ENCODE data around the gene EYA2. TPM values are rescaled to one million over a fixed set of nuclear protein-coding genes. Genes with fewer than 3 reads are reported as not detected.

Gene EYA2
- total and polyA plus RNA-seq, 2 donors (not counting 1 experiment from before 2014, with no cell fraction given) = 1.1 to 2.8 TPM

DNA sequence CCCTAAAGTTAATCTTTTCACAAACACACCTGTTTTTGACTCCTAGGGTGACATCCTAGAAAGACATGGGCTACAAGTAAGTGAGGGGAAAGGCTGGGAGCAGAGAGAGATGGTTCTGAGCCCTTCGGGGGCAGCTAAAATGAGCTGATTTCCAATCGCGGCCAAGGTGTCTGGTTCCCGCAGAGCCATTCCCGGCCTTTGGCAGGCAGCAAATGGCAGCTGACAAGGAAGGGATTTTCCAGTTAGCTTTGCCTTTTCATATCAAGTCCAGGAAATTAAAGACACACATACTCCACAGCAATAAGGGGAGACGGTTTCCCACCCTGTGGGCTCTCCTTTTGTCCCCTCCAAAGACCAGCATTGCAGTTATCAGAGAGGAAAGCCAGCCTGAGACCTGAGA is 233.4 kb downstream of the EYA2 start:
- no peak for DNase-seq
- H3K4me1 ChIP-seq (ENCODE audit: control insufficient read depth in 2 of 2, insufficient read depth in 2 of 2, low read length in 2 of 2) = no peaks in the 10 kb centered on the region
- no peaks in the 10 kb centered on the region for H3K36me3 ChIP-seq (replicated peaks in 1 of 2; ENCODE audit: control extremely low read depth in 1 of 2, control insufficient read depth in 1 of 2, extremely low read depth in 1 of 2, insufficient read depth in 2 of 2, low read length in 1 of 2)
- no peak overlapping the region for H3K27ac ChIP-seq (ENCODE audit: low read length in 2 of 2)
- no peak for TF ChIP-seq EZH2 (IDR thresholded peaks at IDR 0.05; ENCODE audit: borderline replicate concordance, insufficient read depth, low read depth, low read length, poor library complexity, severe bottlenecking)
- TF ChIP-seq, protein P1, sequence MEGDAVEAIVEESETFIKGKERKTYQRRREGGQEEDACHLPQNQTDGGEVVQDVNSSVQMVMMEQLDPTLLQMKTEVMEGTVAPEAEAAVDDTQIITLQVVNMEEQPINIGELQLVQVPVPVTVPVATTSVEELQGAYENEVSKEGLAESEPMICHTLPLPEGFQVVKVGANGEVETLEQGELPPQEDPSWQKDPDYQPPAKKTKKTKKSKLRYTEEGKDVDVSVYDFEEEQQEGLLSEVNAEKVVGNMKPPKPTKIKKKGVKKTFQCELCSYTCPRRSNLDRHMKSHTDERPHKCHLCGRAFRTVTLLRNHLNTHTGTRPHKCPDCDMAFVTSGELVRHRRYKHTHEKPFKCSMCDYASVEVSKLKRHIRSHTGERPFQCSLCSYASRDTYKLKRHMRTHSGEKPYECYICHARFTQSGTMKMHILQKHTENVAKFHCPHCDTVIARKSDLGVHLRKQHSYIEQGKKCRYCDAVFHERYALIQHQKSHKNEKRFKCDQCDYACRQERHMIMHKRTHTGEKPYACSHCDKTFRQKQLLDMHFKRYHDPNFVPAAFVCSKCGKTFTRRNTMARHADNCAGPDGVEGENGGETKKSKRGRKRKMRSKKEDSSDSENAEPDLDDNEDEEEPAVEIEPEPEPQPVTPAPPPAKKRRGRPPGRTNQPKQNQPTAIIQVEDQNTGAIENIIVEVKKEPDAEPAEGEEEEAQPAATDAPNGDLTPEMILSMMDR (IDR thresholded peaks at IDR 0.05) = no peak
- H3K4me1 Mint-ChIP-seq = peaks cover 2% of the 10 kb centered on the region
- no peak overlapping the region for H3K4me3 Mint-ChIP-seq
- no peaks in the 10 kb centered on the region for H3K79me2 ChIP-seq (ENCODE audit: control insufficient read depth, insufficient read depth, low read length)
- H3K9me3 ChIP-seq (ENCODE audit: control extremely low read depth in 1 of 3, control insufficient read depth in 2 of 3, insufficient read depth in 1 of 3, low read length in 2 of 3) = no peaks in the 10 kb centered on the region
- 76% methylated on average over 6 of the region's 6 CpGs for WGBS (ENCODE audit: insufficient coverage)
- CTCF ChIA-PET = no interaction called here
- H3K27me3 ChIP-seq (replicated peaks in 1 of 4; ENCODE audit: control extremely low read depth in 1 of 4, control insufficient read depth in 3 of 4, insufficient read depth in 4 of 4, low read length in 3 of 4) = peaks cover 0 to 27% (median 3%) of the 10 kb centered on the region in 4 experiments
- no peak overlapping the region for H3K27ac Mint-ChIP-seq
- POLR2A ChIA-PET = no interaction called here
- H3K9me3 Mint-ChIP-seq (ENCODE audit: insufficient read depth) = no peaks in the 10 kb centered on the region
- ATAC-seq (ENCODE audit: low read depth) = no peak
- intact Hi-C loops (cut with micrococcal nuclease) = no loop called here
- peaks cover 42% of the 10 kb centered on the region for H3K27me3 Mint-ChIP-seq
- no peak overlapping the region for H3K9ac ChIP-seq (ENCODE audit: low read length)
- H2AFZ ChIP-seq (ENCODE audit: insufficient read depth, low read depth, low read length, poor library complexity, severe bottlenecking) = no peak overlapping the region
- no peak overlapping the region for H3K4me3 ChIP-seq (ENCODE audit: control extremely low read depth in 1 of 5, extremely low read depth in 1 of 5, insufficient read depth in 1 of 5, low read depth in 2 of 5, low read length in 4 of 5)
- no peak overlapping the region for H3K4me2 ChIP-seq (replicated peaks; ENCODE audit: low read depth, low read length, poor library complexity, severe bottlenecking)
- no peaks in the 10 kb centered on the region for H4K20me1 ChIP-seq (ENCODE audit: control insufficient read depth, insufficient read depth, low read length, poor library complexity, severe bottlenecking)

DNA sequence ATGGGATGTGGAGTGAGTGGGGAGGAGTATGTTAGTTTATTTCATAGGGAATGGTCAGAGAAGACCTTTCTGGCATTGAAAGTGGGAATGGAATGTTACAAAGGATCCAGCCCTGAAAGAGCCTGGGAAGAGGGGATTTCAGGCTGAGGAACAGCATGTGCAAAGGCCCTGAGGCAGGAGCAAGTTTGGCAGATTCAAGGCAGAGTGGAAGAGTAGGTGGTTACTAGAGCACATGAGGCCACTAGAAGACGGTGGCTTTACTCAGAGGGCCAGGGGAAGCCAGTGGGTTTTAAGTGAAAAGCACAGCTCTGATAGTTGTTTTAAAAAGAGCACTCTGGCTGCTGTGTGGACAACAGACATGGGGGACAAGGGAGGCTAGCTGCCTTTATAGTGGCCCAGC is 234.7 kb downstream of the EYA2 start:
- no peak overlapping the region for H3K9ac ChIP-seq (ENCODE audit: low read length)
- Mint-ChIP-seq H3K27me3 (peaks cover 45% of the 10 kb centered on the region), H3K27ac (no peak overlapping the region), H3K4me3 (no peak overlapping the region), H3K9me3 (ENCODE audit: insufficient read depth) (no peaks in the 10 kb centered on the region), H3K4me1 (peaks cover under 1% of the 10 kb centered on the region)
- no peaks in the 10 kb centered on the region for H3K36me3 ChIP-seq (replicated peaks in 1 of 2; ENCODE audit: control extremely low read depth in 1 of 2, control insufficient read depth in 1 of 2, extremely low read depth in 1 of 2, insufficient read depth in 2 of 2, low read length in 1 of 2)
- no peak overlapping the region for H3K4me3 ChIP-seq (ENCODE audit: control extremely low read depth in 1 of 5, extremely low read depth in 1 of 5, insufficient read depth in 1 of 5, low read depth in 2 of 5, low read length in 4 of 5)
- H2AFZ ChIP-seq (ENCODE audit: insufficient read depth, low read depth, low read length, poor library complexity, severe bottlenecking) = no peak overlapping the region
- no peaks in the 10 kb centered on the region for H4K20me1 ChIP-seq (ENCODE audit: control insufficient read depth, insufficient read depth, low read length, poor library complexity, severe bottlenecking)
- WGBS (ENCODE audit: insufficient coverage) = 93% methylated on average over 1 of the region's 1 CpG
- POLR2A ChIA-PET = no interaction called here
- intact Hi-C loops (cut with micrococcal nuclease) = no loop called here
- CTCF ChIA-PET = no interaction called here
- H3K27ac ChIP-seq (ENCODE audit: low read length in 2 of 2) = no peak overlapping the region
- no peak for TF ChIP-seq EZH2 (IDR thresholded peaks at IDR 0.05; ENCODE audit: borderline replicate concordance, insufficient read depth, low read depth, low read length, poor library complexity, severe bottlenecking)
- TF ChIP-seq, protein P1 (IDR thresholded peaks at IDR 0.05) = no peak
- no peaks in the 10 kb centered on the region for H3K79me2 ChIP-seq (ENCODE audit: control insufficient read depth, insufficient read depth, low read length)
- no peak overlapping the region for H3K4me2 ChIP-seq (replicated peaks; ENCODE audit: low read depth, low read length, poor library complexity, severe bottlenecking)
- H3K9me3 ChIP-seq (ENCODE audit: control extremely low read depth in 1 of 3, control insufficient read depth in 2 of 3, insufficient read depth in 1 of 3, low read length in 2 of 3) = no peaks in the 10 kb centered on the region
- H3K4me1 ChIP-seq (ENCODE audit: control insufficient read depth in 2 of 2, insufficient read depth in 2 of 2, low read length in 2 of 2) = no peaks in the 10 kb centered on the region
- ATAC-seq (ENCODE audit: low read depth) (no peak), DNase-seq (no peak)
- peaks cover 0 to 24% (median 3%) of the 10 kb centered on the region in 4 experiments for H3K27me3 ChIP-seq (replicated peaks in 1 of 4; ENCODE audit: control extremely low read depth in 1 of 4, control insufficient read depth in 3 of 4, insufficient read depth in 4 of 4, low read length in 3 of 4)

Data from B cell (primary cell).